NCI-H187 (cell line): ENCODE measurements around the gene TEX2.

ENCODE experiments used
- DNase-seq, 2 experiments: peaks; one replicate each; lab custom pipeline; 2025; lab: John Stamatoyannopoulos, UW

Gene TEX2

GRCh38 chr17:64263000-64263766, at the start of gene TEX2:
Gene TEX2, minus strand, starts transcription at chr17:64263260. Its CDS starts 49,043 bp downstream, at chr17:64214217.
- DNase-seq = peak; percentile 69 to 93

- DNase-seq = no peak
Observed at GRCh38 chr17:64309710-64310109, 46.6 kb upstream of the TEX2 start.

- DNase-seq = no peak
Observed at GRCh38 chr17:64309021-64309420, 46.0 kb upstream of the TEX2 start.

GRCh38 chr17:64306850-64307463, 43.9 kb upstream of the TEX2 start:
- peak; percentile 13 to 31 for DNase-seq

GRCh38 chr17:64304551-64304950, 41.5 kb upstream of the TEX2 start:
- no peak for DNase-seq

- no peak for DNase-seq
Observed at GRCh38 chr17:64300699-64300965, 37.6 kb upstream of the TEX2 start.

GRCh38 chr17:64297467-64298088, 34.5 kb upstream of the TEX2 start:
- no peak for DNase-seq

GRCh38 chr17:64296246-64296645, 33.2 kb upstream of the TEX2 start:
- no peak for DNase-seq

GRCh38 chr17:64295146-64295545, 32.1 kb upstream of the TEX2 start:
- no peak for DNase-seq

GRCh38 chr17:64291268-64291851, 28.3 kb upstream of the TEX2 start:
- no peak for DNase-seq

GRCh38 chr17:64289741-64290141, 26.7 kb upstream of the TEX2 start:
- no peak for DNase-seq

GRCh38 chr17:64282753-64283080, 19.7 kb upstream of the TEX2 start:
- DNase-seq = no peak

- DNase-seq = no peak
Observed at GRCh38 chr17:64281962-64282752, 19.1 kb upstream of the TEX2 start.

GRCh38 chr17:64278614-64279013, 15.6 kb upstream of the TEX2 start:
- no peak for DNase-seq

GRCh38 chr17:64277831-64278562, 14.9 kb upstream of the TEX2 start:
- no peak for DNase-seq

- DNase-seq = no peak
Observed at GRCh38 chr17:64276961-64277505, 14.0 kb upstream of the TEX2 start.

- DNase-seq = no peak
Observed at GRCh38 chr17:64275016-64275415, 12.0 kb upstream of the TEX2 start.

GRCh38 chr17:64273006-64273405, 9.9 kb upstream of the TEX2 start:
- no peak for DNase-seq

GRCh38 chr17:64270885-64271284, 7.8 kb upstream of the TEX2 start:
- no peak for DNase-seq

- DNase-seq = no peak
Observed at GRCh38 chr17:64269687-64270649, 6.9 kb upstream of the TEX2 start.
